Progenitor cell of endocrine pancreas (in vitro differentiated cells): ENCODE measurements around the gene CDH18. TPM values are rescaled to one million over a fixed set of nuclear protein-coding genes. Genes with fewer than 3 reads are reported as not detected.

Source experiments
- DNase-seq: peaks from one replicate; pipeline ENCODE4 v3.0.0; 2021; ENCODE audit warnings: low spot score; ENCODE audit not compliant: unreplicated experiment
- H3K27ac Mint-ChIP-seq: 2 replicates; pipeline ENCODE4 v1.8.0; 2021; ENCODE audit warnings: mild to moderate bottlenecking, moderate library complexity, mixed read lengths
- H3K27me3 Mint-ChIP-seq: 2 replicates; pipeline ENCODE4 v1.8.0; 2021; ENCODE audit warnings: mixed read lengths
- H3K36me3 Mint-ChIP-seq: 2 replicates; pipeline ENCODE4 v1.8.0; 2022; ENCODE audit warnings: mixed read lengths; ENCODE audit not compliant: insufficient read depth
- H3K4me1 Mint-ChIP-seq: 2 replicates; pipeline ENCODE4 v1.8.0; 2021; ENCODE audit warnings: low read depth, mixed read lengths
- H3K4me3 Mint-ChIP-seq: 2 replicates; pipeline ENCODE4 v1.8.0; 2021; ENCODE audit warnings: low read depth, mild to moderate bottlenecking, moderate library complexity, mixed read lengths
- H3K9me3 Mint-ChIP-seq: 2 replicates; pipeline ENCODE4 v1.8.0; 2021; ENCODE audit warnings: low read depth, mixed read lengths
- CTCF ChIP-seq: fragments of 200-600 bp; sonication (generic); IDR thresholded peaks from one replicate; pipeline ENCODE4 v1.5.0; 2021; ENCODE audit warnings: antibody characterized with exemption, mild to moderate bottlenecking; ENCODE audit not compliant: unreplicated experiment
- total RNA-seq: library from RNA; stranded (reverse); gene quantifications from 2 replicates; pipeline ENCODE4 v1.2.1, GENCODE V29; 2021

Gene CDH18
- total RNA-seq, 1 donor from 2014 or later = 1.9 TPM

DNA sequence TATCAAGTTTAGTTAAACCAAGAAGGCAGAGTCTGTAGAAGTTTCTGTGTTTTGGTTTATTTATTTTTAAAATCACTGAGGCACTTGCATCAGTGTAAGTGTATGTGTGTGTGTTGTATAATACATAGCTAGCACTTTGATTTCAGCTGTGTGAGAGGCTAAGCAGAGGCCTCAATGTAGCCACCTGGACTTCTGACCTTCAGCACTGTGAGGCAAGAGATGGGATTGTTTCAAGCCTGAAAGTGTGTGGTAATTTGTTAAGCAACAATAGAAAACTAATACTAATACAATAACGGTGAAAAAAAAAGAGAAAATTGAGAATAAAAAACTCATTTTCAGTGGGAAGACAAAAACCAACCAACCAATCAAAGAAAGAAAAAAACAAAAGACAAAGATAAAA lies 327.3 kb downstream of the CDH18 start:
- H3K4me1 Mint-ChIP-seq = peaks cover 2% of the 10 kb centered on the region
- H3K4me3 Mint-ChIP-seq = no peak overlapping the region
- no peaks in the 10 kb centered on the region for H3K36me3 Mint-ChIP-seq
- no peak for DNase-seq
- TF ChIP-seq CTCF = no peak
- H3K27ac Mint-ChIP-seq = no peak overlapping the region
- H3K9me3 Mint-ChIP-seq = no peaks in the 10 kb centered on the region
- H3K27me3 Mint-ChIP-seq = no peaks in the 10 kb centered on the region

DNA sequence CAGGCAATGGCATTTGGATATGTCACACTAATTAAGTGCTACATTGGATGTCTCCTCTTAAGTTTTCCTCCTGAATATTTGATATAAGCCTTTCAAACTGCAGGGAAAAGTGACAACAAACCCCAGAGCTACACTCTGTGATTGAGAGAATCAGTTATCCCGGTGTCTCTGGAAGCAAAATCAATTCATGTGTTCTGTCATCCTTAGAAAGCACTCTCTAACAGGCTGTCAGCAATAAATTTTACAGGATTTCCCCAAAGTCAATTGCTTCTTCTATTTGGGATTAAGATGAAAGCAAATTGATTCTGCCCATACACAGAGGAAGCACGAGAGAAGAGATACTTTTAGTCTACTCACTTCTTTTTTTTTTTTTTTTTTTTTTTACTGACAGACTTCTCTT lies 332.4 kb downstream of the CDH18 start:
- no peaks in the 10 kb centered on the region for H3K27me3 Mint-ChIP-seq
- DNase-seq = no peak

GRCh38 chr5:19638461-19638860 lies 349.5 kb downstream of the CDH18 start:
- H3K4me1 Mint-ChIP-seq = no peaks in the 10 kb centered on the region
- H3K27me3 Mint-ChIP-seq = no peaks in the 10 kb centered on the region

More for the DNA sequence above, 332.4 kb downstream of the CDH18 start:
- Mint-ChIP-seq H3K4me3 (no peak overlapping the region), H3K27ac (no peak overlapping the region), H3K4me1 (peaks cover under 1% of the 10 kb centered on the region), H3K36me3 (no peaks in the 10 kb centered on the region), H3K9me3 (no peaks in the 10 kb centered on the region)
- TF ChIP-seq CTCF = no peak

DNA sequence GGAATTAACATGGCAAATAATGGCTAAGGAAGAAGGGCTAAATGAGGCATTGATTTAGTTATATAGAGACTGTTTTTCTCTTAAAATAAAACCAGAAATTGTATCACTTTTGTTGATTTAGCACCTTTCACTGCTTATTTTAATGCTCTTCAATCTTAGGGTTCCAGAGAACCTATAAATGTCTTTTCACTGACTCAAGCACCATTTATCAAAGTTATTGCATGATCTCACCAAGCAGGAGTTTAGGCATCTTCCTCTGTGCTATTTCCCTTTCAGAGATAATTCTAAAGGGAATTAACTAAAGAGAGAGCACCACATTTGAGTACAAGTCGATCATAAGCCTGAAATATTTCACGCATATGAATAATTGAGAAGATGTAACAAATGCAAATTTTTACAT lies 357.1 kb downstream of the CDH18 start:
- no peak for DNase-seq
- H3K27ac Mint-ChIP-seq = no peak overlapping the region
- no peaks in the 10 kb centered on the region for H3K36me3 Mint-ChIP-seq
- H3K4me3 Mint-ChIP-seq = no peak overlapping the region
- no peaks in the 10 kb centered on the region for H3K27me3 Mint-ChIP-seq
- H3K9me3 Mint-ChIP-seq = no peaks in the 10 kb centered on the region
- no peaks in the 10 kb centered on the region for H3K4me1 Mint-ChIP-seq
- TF ChIP-seq CTCF = no peak

More at GRCh38 chr5:19638461-19638860, 349.5 kb downstream of the CDH18 start:
- Mint-ChIP-seq H3K9me3 (no peaks in the 10 kb centered on the region), H3K27ac (no peak overlapping the region), H3K36me3 (no peaks in the 10 kb centered on the region), H3K4me3 (no peak overlapping the region)
- no peak for DNase-seq
- no peak for TF ChIP-seq CTCF

GRCh38 chr5:19626211-19626610 lies 361.8 kb downstream of the CDH18 start:
- DNase-seq = no peak
- H3K27ac Mint-ChIP-seq = no peak overlapping the region
- TF ChIP-seq CTCF = no peak

More at GRCh38 chr5:19626211-19626610, 361.8 kb downstream of the CDH18 start:
- H3K27me3 Mint-ChIP-seq = no peaks in the 10 kb centered on the region
- H3K9me3 Mint-ChIP-seq = peaks cover 2% of the 10 kb centered on the region
- no peak overlapping the region for H3K4me3 Mint-ChIP-seq
- H3K4me1 Mint-ChIP-seq = no peaks in the 10 kb centered on the region
- no peaks in the 10 kb centered on the region for H3K36me3 Mint-ChIP-seq
